Activated CD4-positive, alpha-beta T cell treated with anti-CD3 and anti-CD28 coated beads, Interleukin-2, Interleukin-6, amounts not matched to agents 100 ng/mL and 50 ng/mL, durations not matched to agents 16 hours and 8 hours (primary cell): Measurements from ENCODE around the gene ALG8.
"Not testable (repeated sequence)": the region's sequence is repeated elsewhere in the genome, so short reads cannot be mapped to it uniquely, and the experiment has no call there.

Experiments used
- DNase-seq: peaks from one replicate; pipeline ENCODE4 v3.0.0-alpha.2; 2020

Gene ALG8

GRCh38 chr11:78066471-78066870 is 73.0 kb downstream of the ALG8 start:
- no peak for DNase-seq

GRCh38 chr11:78065203-78065602 is 74.2 kb downstream of the ALG8 start:
- no peak for DNase-seq

GRCh38 chr11:78063440-78064181 is 75.8 kb downstream of the ALG8 start, which contains the start of gene THRSP:
TSS of gene THRSP (plus strand) at chr11:78063861. CDS start at chr11:78063882, 21 bp downstream.
- DNase-seq: no peak

GRCh38 chr11:78062671-78063070 is 76.8 kb downstream of the ALG8 start:
- no peak for DNase-seq

- no peak for DNase-seq
Observed at GRCh38 chr11:78061921-78062311, 77.5 kb downstream of the ALG8 start.

- no peak for DNase-seq
Observed at GRCh38 chr11:78061088-78061920, 78.1 kb downstream of the ALG8 start.

- no peak for DNase-seq
Observed at GRCh38 chr11:78060533-78060932, 78.9 kb downstream of the ALG8 start.

GRCh38 chr11:78059749-78060328 is 79.6 kb downstream of the ALG8 start:
- not testable (repeated sequence) for DNase-seq

- DNase-seq: no peak
Observed at GRCh38 chr11:78057462-78058055, 81.9 kb downstream of the ALG8 start.

- no peak for DNase-seq
Observed at GRCh38 chr11:78056093-78056492, 83.3 kb downstream of the ALG8 start.

- DNase-seq: no peak
Observed at GRCh38 chr11:78054971-78055370, 84.5 kb downstream of the ALG8 start.

- DNase-seq: no peak
Observed at GRCh38 chr11:78050964-78051831, 88.2 kb downstream of the ALG8 start.
